Activated CD4-positive, CD25-positive, alpha-beta regulatory T cell treated with anti-CD3 and anti-CD28 coated beads, Interleukin-2, amount 50 U/mL, for 72 hours (primary cell): Measurements from ENCODE around the gene PHF21B.

ENCODE experiments used
- DNase-seq: peaks from one replicate; pipeline ENCODE4 v3.0.0; 2021

Gene PHF21B

DNA sequence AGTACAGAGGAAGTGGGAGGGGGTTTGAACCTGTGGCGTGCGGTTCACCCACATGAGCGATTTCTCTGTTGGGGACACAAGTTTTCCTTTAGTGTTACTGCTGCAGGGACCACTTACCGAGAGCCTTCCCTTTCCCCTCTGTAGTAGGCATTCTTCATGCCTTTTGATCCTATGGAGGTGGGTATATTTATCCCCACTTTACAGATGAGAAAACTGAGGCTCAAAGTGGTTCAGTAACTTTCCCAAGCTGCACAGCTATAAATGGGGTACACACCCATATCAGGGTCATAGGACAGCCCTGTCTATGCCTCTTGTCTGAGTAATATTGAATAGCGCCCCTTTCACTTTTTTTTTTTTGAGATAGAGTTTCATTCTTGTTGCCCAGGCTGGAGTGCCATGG, 3.3 kb upstream of the PHF21B start:
- no peak for DNase-seq

DNA sequence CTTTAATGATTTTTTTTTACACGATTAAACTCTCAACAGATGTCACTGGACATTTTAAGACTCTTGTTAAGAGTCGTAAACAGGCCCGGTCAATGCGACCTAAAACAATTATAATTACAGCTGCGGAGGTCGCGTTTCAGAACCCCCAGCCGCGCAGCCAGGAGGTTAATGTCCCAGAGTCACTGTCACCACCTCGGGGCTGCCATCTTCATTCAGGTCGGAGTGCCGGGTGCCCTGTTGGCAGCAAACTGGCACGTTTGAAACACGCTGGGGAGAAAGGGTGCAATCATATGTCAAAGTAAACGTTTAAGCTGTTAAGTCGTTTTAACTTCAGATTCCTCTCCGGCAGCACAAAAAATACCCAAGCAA, 711 bp upstream of the PHF21B start:
- DNase-seq = no peak

DNA sequence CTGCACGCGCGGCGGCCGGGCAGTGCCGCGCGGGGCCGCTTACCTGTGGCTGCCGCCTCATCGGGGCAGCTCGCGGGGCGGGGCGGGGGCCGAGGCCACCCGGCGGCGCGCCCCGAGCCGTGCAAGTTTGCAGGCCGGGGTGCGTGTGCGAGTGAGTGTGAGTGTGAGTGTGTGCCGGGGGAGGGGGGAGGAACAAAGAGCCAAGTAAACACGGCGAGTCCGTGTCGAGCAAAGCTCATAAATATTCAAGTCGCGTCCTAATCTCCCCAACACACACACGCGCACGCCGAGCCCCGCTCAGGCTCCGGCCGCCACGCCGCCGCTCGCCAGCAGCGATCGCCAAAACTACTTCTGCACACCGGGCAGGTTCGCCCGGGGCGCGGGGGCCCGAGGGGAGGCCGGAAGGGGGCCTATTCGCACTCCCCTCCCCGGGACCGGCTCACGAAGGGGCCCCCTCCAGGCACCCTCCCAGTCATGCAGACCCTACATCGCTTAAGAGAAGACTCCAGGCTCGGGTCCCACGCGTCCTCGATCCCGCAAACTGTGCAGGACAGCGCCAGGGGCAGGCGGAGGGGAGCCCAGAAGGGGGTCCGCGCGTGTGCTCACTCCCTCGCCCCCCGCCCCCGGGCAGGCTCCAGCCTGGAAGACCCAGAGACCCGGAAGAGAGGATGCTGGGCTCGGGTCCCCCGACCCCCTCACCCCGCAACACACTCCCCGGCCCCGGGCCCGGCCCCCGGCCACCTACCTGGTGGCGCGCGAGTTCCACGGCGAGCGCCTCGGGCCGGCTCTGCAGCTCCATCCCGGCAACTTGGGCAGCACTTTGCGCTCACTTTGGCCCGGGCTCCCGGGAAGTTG, 827 bp downstream of the PHF21B start:
- DNase-seq = no peak

DNA sequence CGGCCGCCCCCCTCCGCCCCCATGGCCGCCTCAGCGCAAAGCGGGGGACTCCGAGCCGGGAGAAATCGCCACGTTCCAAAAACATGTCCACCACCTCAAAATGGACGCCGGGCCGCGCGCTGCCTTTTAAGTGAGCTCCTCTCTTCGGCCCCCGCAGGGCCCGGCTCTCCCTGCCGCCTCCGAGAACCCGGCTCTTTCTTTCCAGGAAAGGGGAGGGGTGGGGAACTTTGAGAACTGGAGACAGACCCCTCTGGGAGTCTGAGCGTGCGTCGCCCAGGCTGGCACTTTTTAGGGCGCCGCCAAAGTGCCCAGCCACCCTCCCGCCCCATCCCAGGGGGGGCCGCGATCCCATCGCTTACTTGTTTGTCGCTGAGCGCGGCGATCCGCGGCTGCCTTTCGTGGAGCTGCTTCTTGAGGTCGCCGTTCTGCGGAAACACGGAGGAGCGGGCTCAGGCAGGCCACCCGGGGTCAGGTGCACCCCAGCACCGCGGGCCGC, 1.6 kb downstream of the PHF21B start:
- DNase-seq = no peak

DNA sequence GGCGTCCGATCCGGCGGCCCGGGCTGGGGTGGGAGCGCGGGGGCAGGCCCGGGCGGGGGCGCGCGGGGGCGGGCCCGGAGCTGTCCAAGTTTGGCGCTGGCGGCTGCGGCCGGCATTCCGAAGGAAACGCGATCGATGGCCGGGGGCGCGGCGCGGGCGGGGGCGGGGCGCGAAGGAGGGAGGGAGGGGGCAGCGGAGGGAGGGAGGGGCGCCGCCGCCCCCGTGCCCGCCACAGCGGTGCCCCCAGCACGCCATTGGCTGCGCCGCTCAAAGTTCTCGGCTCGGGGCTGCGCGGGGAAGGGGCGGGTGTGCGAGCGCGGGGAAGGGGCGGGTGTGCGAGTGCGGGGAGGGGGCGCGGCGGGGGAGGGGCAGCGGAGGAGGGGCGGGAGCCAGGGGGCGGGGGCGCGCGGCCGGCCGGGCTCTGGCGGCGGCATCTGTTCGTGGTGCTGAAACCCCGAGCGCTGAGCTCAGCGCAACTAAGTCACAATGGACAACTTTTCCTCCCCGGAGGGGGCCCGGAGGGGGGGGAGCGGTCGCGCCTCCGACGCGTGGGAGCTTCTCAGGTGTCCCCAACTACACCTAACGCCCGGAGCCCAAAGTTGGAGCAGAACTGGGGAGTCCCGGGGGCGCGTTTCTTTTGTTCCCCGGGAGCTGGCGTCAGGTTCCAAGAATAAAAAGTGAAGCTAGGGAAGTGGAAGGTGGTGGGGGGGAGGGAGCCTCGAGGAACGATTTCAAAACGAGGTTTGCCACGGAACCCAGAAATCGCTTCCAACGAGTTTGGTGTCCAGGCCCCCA, 2.2 kb downstream of the PHF21B start:
- no peak for DNase-seq

DNA sequence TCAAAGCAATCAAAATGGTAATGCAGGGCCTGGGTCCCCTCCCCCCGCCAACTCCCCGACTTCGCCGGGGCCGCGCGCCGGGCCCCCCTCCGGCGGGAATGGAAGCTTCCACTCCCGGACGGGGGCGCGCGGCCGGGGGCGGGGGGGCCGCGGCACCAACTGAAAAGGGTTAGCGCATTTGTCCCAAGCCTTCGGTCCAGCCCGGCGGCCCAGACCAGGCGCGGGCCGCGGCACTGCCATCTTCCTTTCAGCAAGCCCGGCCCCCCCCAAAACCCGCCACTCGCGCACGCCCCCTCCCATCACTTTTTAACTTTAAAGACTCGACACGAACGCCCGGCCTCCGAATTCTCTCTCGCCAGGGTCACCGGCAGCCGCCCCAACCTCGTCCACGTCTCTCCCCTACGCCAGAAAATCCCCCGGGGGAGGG, 2.8 kb downstream of the PHF21B start:
- DNase-seq = no peak

DNA sequence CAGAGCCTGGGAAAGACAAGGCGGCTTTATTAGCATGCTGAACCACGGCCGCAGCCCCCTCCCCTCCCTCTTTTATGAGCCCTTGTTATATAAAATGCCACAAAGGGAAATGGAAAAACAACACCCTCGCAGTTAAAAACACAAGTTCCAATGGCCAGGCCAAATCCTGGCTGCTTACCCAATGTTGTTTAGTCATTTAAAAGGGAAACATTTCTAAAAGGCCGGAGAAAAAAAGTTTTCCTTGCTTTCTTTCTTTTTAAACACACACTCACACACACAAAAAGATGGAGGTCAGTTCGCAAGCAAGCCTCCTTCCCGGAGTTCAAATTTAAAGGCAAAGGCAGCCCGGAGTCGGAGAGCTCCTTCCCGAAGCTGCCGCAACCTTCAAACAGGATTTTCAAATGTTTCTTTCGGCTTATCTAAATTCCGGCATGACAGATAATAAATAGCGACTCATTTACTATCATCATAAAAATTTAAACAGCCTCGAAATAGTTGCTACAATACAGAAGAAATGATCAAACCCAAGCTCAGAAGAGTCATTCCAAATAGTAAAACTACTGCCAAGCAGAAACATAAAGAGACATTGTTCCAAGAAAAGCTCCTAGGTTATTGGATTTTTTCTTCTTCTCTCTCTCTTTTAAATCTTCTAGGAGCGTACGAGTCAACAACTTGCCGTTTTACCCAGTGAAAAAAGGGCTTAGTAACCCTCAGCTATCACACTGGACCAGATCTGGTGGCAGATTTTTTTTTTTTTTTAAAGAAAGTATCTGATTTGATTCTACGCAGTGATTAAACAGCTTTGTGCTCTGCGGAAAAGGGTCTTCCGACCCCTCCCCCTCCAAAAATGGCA, 3.5 kb downstream of the PHF21B start:
- DNase-seq = no peak

DNA sequence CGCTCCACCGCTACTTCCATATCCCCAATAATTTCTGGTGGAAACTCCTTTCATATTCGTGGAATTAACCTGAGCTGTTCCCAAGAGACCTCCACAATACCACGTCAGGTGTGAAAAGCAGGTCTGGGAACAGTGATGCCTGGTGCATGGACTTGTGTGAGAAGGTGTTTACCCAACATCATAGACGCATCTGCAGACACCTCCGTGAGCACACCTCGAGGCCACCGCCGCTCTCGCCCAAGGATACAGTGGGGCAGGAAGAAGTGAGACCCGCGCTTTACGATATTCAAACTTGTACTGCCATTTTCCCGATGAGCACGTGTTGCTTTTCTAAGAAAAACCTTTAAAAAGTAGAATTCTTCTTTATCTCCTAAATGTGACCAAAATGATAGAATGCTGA, 8.2 kb downstream of the PHF21B start:
- DNase-seq = no peak

DNA sequence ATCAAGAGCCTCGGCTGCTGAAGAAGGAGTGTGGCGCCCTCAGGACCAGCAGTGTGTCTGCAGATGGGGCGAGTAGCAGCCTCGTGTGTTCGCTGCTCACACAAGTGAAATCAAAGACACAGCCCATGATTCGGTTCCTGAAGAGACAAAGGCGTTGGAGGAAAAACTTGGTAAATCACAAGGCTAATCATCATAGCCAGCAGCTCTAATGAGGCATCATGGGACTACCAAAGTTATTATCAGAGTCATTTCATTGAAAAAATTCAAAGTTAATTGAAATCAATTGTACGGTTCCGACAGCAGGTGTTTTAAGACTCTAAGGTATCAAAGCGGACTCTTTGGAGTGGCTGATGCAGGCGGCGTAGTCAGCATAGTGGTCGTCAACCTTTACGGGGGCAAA, 9.5 kb downstream of the PHF21B start:
- no peak for DNase-seq

DNA sequence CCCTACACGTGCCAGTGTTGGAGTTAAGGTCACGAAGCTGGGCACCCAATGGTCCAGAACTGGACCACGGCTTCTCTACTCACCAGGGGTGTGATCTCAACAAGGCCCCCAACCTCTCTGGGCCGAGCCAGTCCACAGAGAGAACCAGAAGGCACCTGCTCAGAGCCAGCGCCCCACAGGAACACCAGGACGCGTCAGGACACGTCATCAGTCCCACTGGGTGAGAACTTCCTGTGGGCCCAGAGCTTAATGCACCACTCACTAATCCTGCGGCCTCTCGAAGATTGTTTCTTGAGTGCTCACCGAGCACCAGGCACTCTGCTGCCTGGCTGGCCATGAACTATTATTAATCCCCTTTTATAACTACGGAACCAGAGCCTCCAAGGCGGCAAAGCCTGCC, 10.1 kb downstream of the PHF21B start:
- DNase-seq = no peak

DNA sequence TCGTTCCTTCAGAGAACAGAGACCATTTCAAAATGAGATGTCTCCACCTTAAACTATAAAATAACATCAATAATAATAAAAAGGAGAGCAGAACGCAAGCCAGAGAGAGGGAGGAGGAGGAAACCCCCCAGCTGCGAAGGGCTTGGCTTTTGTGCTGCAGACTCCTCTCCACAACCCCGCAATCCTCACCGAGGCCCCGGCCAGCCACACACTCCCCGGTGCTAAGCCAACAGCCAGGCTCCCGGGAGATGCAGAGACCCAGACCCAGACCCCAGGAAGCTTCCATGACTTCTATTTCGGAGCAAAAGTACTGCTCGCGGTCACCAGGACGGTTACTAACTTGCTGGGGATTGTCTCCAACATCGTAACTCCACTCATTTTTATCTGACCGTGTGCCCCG, 10.6 kb downstream of the PHF21B start:
- DNase-seq = no peak

DNA sequence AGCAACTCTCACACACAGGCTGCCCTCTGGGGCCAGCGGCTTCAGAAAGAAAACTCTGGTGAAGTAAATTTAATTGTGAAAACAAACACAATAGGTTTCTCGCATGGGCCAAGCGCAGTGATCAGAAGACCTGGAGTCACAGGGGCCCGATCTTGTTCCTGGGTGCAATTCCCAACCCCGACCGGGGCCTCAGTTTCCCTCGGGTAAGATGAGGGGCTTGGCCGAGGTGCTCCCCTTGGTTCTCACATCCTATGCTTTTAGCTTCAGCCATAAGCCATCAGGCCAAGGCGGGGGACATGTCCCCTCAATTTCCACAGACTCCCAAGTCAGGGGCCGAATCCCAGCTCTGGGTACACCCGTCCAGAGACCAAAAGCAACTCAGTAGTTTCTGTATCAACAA, 11.5 kb downstream of the PHF21B start:
- no peak for DNase-seq

DNA sequence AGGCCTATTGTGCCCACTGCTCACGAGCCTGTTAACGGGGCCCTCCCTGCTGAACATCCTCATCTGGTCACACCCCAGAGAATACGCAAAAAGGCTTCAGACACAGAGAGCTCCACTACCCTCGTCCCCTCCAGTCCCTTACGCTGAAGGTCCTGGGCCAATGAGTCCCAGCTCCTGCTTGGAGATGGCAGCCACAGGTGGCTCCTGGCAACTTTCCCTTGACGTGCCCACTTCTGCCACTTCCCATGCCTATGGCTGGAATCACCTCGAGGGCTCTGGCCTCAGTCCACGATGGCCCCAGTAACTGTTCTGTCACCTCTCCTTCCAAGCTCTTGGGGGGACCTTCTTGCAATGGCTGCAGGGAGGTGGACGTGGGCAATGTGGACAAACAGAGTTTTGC, 12.7 kb downstream of the PHF21B start:
- DNase-seq = no peak

DNA sequence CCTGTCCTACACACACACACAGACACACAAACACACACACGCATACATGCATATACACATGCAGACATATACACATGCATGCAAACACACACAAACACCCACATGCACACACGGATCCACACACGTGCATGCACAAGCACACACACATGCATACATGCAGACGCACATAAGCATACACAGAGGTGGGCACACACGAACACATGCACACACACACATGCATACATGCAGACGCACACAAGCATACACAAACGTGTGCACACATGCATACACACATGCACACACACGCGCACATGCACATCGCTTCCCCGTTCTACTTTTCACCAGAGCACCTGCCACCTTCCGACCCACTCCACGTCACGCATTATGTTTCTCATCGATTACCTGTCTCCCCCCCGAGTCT, 13.2 kb downstream of the PHF21B start:
- no peak for DNase-seq

DNA sequence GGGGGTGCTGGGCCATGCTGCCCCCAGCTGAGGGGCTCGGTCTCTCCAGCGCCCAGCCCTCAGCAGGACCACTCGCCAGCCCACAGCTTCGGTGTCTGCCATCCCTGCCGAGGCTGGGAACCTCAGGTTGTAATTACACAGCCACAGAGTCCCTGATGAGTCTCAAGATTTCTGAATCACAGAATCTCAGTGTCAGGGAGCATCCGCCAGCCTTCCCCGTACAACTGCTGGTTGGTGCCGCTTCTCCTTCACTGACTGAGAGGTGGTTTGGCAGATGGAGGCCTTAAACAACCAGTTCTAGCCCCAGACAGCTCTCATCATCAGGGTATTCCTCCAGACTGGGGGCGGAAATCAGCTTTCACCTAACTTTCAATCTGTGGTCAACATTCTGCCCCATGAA, 13.7 kb downstream of the PHF21B start:
- DNase-seq = no peak

DNA sequence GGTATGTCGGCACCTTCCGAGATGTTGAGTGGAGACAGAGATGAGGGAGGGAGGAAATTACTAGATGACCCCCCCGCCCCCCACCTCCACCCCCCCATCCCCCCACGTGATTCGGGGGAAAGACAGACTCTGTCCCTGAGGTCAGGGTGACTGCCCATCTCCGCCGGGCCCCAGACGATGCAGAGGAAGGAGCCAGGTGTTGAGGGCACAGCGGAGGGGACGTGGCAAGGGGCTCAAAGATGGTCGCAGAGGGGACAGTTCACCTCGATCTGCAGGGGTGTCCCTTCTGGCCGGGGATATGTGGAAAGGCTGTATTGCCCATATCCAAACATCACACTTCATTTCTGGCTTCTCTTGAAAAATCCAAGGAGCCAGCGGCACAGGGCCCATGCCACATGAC, 14.1 kb downstream of the PHF21B start:
- DNase-seq = no peak

DNA sequence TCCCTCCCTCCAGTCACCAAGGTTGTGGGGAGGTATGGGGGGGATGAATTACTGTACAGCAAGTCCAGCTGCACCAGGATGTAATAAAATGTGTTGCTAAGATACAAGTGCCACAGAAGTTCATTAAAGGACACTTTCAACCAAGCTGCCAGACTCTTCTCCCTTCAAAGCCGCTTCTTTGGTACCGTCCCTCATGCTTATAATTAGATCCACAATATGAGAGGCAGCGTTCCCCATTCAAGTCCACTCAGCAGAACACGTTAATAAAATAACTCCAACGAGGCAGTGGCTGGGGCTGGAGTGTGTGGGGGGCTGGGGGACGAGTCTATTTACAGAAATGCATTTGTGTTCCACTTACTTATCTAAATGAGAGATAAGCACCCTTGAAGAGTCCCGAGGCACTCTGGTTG, 14.7 kb downstream of the PHF21B start:
- DNase-seq = no peak

DNA sequence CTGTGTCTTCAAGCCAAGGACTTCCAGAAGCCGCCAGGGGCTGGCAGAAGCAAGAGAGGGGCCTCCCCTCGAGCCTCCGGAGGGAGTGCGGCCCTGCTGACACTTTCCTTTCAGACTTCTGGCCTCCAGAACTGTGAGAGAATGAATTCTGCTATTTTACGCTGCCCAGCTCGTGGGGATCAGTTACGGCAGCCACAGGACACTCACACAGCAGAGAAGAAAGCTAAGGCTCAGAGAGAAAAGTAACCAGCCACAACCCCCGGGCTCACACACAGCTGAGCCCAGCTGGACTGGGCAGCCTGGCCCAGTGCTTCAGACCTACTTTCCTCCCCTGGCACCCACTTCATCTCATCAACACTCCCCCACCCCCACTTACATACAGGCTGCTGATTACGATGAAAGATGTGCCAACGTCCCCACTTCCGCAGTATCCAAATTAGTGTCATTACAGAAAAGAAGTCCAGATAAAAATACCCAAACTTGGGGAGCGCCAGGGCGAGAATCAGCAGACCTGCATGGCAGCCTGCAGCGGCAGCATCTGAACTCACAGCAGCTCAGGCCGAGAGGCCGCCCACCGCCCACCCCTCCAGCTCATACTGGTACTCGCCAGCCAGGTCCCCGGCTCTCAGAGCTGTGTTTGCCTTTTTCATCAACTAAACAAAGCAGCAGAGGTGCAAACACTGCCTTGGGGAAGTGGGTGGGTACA, 15.3 kb downstream of the PHF21B start:
- DNase-seq = no peak

DNA sequence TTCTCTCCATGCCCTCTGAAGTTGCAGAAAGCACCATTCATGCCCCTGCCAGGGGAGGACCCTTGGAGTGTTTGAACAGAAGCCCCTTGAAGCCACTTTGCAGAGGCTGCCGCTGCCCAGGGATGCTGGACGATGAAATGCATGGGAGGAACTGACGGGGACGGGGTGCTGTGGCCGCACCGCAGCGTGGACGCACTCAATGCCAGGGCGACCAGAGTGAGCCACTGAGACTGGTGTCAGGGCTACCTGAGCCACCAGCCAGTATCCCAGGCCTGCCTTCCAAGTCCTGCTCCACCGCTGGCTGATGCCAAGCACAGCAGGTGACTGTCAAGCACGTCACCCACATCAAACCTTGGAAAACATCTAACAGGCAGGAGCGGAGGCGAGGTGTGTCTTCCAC, 17.6 kb downstream of the PHF21B start:
- DNase-seq = no peak

DNA sequence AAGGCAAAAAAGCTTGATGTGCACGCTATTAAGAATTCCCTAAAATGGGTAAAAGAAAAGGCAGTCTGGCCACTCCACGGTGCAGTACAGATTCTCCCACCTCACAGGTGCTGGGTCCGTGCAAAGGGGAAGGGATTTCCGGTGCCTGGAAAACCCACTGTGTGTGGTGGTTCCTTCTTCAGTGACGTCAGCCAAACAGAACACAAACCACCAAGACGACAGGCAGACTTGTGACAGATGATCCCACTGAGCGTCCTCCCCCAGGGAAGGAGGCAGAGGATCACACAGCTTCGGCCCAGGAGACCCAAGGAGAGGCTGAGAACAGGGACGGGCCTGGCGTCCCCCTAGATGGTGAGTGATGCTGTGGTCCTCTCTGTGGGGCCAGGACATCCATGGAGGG, 18.6 kb downstream of the PHF21B start:
- DNase-seq = no peak

DNA sequence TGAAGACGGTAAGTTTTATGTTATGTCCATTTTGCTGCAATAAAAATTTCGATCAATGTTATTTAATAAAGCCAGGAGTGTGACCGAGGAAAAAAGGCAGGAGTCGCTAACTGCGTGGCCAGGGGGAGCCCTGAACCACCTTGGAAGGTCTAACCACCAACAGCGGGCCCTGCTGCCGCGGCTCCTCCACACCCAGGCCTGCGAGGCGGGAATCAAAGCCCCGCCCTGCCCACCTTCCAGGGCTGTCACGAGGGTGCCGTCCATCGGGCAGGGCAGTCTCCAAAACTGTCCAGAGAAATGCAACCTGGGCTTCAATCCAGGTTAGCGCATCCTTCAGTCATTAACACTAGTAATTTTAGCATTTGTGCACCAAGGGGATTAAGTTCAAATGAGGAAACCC, 19.0 kb downstream of the PHF21B start:
- no peak for DNase-seq

DNA sequence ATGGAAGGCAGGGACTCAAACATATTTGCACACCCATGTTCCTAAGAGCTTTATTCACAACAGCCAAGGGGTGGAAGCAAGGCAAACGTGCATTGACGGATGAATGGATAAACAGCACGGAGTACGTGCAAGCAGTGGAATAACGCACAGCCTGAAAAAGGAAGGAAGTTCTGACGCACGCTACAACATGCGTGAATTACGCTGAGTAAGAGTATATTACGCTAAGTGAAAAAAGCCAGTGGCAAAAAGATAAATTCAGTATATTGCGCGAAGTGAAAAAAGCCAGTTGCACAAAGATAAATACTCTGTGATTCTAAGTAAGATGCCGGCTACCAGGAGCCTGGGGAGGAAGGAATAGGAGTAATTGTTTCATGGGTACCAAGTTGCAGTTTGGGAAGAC, 19.5 kb downstream of the PHF21B start:
- DNase-seq = no peak

DNA sequence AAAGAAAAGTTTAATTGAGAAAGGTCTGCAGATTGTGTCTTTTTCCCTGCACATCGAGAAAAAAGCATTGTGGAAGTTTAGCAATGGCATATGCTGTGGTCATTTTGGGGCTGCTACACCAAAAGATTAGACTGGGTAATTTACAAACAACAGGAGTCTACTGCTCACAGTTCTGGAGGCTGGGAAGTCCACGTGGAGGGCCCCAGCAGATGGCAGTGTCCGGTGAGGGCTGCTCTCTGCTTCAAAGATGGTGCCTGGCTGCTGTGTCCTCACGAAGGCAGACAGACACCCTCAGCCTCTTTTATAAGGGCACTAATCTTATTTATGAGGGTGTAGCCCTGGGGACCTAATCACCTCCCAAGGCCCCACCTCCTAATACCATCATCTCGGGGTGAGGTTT, 21.1 kb downstream of the PHF21B start:
- DNase-seq = no peak
